Measurements from ENCODE around the gene TDRD9. TPM values are rescaled to one million over a fixed set of nuclear protein-coding genes. Genes with fewer than 3 reads are reported as not detected.

TDRD9 gene
- total RNA-seq, 1 experiment from 2014 or later: not detected

DNA sequence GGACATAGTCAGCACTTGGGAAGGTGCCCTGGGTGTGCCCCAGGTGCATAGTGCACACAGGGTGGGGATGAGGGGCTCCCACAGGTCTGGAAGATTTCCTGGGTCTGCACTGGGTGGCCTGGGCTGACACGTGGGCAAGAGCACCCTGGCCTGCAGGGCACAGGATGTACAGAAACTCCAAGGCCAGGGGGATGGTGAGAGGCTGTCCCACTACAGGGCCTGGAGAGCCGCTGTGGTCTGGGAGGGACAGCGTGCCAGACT lies 45.1 kb upstream of the TDRD9 start:
- no peak overlapping the region for H3K4me3 ChIP-seq (ENCODE audit: low read depth, low read length, poor library complexity, severe bottlenecking)
- H3K27me3 ChIP-seq (replicated peaks; ENCODE audit: insufficient read depth, low read depth, low read length, poor library complexity): no peaks in the 10 kb centered on the region
- intact Hi-C loops (cut with micrococcal nuclease; ENCODE audit: unreplicated experiment): no loop called here
- H3K4me1 ChIP-seq (ENCODE audit: insufficient read depth, low read length, poor library complexity, severe bottlenecking): peaks cover 9% of the 10 kb centered on the region
- no peaks in the 10 kb centered on the region for H3K36me3 ChIP-seq (ENCODE audit: insufficient read depth, low read length, poor library complexity, severe bottlenecking)
- CTCF ChIA-PET: no interaction called here
- POLR2A ChIA-PET (ENCODE audit: low non-redundant PET): no interaction called here
- TF ChIP-seq, protein P1, sequence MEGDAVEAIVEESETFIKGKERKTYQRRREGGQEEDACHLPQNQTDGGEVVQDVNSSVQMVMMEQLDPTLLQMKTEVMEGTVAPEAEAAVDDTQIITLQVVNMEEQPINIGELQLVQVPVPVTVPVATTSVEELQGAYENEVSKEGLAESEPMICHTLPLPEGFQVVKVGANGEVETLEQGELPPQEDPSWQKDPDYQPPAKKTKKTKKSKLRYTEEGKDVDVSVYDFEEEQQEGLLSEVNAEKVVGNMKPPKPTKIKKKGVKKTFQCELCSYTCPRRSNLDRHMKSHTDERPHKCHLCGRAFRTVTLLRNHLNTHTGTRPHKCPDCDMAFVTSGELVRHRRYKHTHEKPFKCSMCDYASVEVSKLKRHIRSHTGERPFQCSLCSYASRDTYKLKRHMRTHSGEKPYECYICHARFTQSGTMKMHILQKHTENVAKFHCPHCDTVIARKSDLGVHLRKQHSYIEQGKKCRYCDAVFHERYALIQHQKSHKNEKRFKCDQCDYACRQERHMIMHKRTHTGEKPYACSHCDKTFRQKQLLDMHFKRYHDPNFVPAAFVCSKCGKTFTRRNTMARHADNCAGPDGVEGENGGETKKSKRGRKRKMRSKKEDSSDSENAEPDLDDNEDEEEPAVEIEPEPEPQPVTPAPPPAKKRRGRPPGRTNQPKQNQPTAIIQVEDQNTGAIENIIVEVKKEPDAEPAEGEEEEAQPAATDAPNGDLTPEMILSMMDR (conservative IDR thresholded peaks at IDR 0.05; ENCODE audit: low read depth, low read length): no peak
- no peak for TF ChIP-seq EZH2 (IDR thresholded peaks at IDR 0.05; ENCODE audit: borderline replicate concordance, low read depth, low read length, poor library complexity, severe bottlenecking)
- no peak for DNase-seq (ENCODE audit: low spot score)
- BruUV-seq (replicated peaks): no TSS peak
- no peak overlapping the region for H3K27ac ChIP-seq (ENCODE audit: low read depth, low read length, poor library complexity, severe bottlenecking)
- no peaks in the 10 kb centered on the region for H3K9me3 ChIP-seq (ENCODE audit: low read depth, low read length, poor library complexity, severe bottlenecking)

DNA sequence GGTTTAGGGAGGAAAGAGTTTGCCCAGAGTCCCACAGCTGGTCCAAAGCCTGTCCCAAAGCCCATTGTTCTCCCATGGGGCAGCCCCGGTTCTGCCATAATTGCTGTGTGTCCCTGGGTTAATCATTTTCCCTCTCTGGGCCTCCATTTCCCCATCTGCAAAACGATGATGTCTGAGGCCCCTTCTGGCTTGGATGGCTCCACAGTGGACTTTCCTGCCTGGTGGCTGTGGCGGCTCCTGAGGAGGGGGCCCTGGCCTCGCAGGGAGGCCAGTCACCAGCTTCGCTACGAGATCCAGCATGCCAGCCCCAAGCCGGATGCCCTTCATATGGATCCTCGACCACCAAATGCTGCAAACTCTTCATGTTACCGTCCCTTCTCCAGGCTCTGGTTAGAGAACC lies 43.4 kb upstream of the TDRD9 start:
- CTCF ChIA-PET: interaction anchor here (1.0 kb wide), 1 partner anchor 16 kb away, joined by 4 read pairs; no protein-coding TSS in a partner anchor
- Histone ChIP-seq H3K9me3 (ENCODE audit: low read depth, low read length, poor library complexity, severe bottlenecking) (no peaks in the 10 kb centered on the region), H3K4me3 (ENCODE audit: low read depth, low read length, poor library complexity, severe bottlenecking) (no peak overlapping the region), H3K27me3 (replicated peaks; ENCODE audit: insufficient read depth, low read depth, low read length, poor library complexity) (no peaks in the 10 kb centered on the region), H3K36me3 (ENCODE audit: insufficient read depth, low read length, poor library complexity, severe bottlenecking) (no peaks in the 10 kb centered on the region), H3K27ac (ENCODE audit: low read depth, low read length, poor library complexity, severe bottlenecking) (no peak overlapping the region), H3K4me1 (ENCODE audit: insufficient read depth, low read length, poor library complexity, severe bottlenecking) (peaks cover 9% of the 10 kb centered on the region)
- intact Hi-C loops (cut with micrococcal nuclease; ENCODE audit: unreplicated experiment): no loop called here
- POLR2A ChIA-PET (ENCODE audit: low non-redundant PET): no interaction called here
- no TSS peak for BruUV-seq (replicated peaks)
- no peak for DNase-seq (ENCODE audit: low spot score)
- TF ChIP-seq, protein P1 (conservative IDR thresholded peaks at IDR 0.05; ENCODE audit: low read depth, low read length): no peak
- TF ChIP-seq EZH2 (IDR thresholded peaks at IDR 0.05; ENCODE audit: borderline replicate concordance, low read depth, low read length, poor library complexity, severe bottlenecking): no peak

DNA sequence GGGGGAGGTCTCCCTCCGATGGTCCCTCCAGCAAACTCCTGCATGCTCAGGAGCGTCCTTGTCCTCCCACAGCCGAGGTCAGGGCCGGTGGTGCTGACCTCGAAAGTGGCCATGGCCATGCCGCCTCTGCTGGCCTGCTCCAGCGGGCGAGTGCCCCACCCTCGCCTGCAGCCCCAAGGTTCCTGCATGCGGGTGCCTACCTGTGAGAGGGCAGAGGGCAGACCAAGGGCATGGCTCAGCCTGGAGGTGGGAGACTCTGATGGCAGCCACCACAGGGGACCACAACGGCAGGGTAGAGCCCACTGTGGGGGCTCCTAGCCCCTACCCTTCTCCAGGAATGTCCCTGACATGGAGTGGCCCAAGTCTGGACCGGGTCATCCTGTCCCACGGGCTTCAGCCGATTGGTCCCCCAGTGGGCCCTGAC lies 42.7 kb upstream of the TDRD9 start:
- BruUV-seq (replicated peaks): no TSS peak
- no peak overlapping the region for H3K4me3 ChIP-seq (ENCODE audit: low read depth, low read length, poor library complexity, severe bottlenecking)
- no peaks in the 10 kb centered on the region for H3K9me3 ChIP-seq (ENCODE audit: low read depth, low read length, poor library complexity, severe bottlenecking)
- H3K4me1 ChIP-seq (ENCODE audit: insufficient read depth, low read length, poor library complexity, severe bottlenecking): peaks cover 3% of the 10 kb centered on the region
- no peak for DNase-seq (ENCODE audit: low spot score)
- H3K36me3 ChIP-seq (ENCODE audit: insufficient read depth, low read length, poor library complexity, severe bottlenecking): no peaks in the 10 kb centered on the region
- ChIA-PET CTCF (no interaction called here), POLR2A (ENCODE audit: low non-redundant PET) (no interaction called here)
- H3K27me3 ChIP-seq (replicated peaks; ENCODE audit: insufficient read depth, low read depth, low read length, poor library complexity): no peaks in the 10 kb centered on the region
- TF ChIP-seq EZH2 (IDR thresholded peaks at IDR 0.05; ENCODE audit: borderline replicate concordance, low read depth, low read length, poor library complexity, severe bottlenecking): no peak
- intact Hi-C loops (cut with micrococcal nuclease; ENCODE audit: unreplicated experiment): no loop called here
- no peak overlapping the region for H3K27ac ChIP-seq (ENCODE audit: low read depth, low read length, poor library complexity, severe bottlenecking)

DNA sequence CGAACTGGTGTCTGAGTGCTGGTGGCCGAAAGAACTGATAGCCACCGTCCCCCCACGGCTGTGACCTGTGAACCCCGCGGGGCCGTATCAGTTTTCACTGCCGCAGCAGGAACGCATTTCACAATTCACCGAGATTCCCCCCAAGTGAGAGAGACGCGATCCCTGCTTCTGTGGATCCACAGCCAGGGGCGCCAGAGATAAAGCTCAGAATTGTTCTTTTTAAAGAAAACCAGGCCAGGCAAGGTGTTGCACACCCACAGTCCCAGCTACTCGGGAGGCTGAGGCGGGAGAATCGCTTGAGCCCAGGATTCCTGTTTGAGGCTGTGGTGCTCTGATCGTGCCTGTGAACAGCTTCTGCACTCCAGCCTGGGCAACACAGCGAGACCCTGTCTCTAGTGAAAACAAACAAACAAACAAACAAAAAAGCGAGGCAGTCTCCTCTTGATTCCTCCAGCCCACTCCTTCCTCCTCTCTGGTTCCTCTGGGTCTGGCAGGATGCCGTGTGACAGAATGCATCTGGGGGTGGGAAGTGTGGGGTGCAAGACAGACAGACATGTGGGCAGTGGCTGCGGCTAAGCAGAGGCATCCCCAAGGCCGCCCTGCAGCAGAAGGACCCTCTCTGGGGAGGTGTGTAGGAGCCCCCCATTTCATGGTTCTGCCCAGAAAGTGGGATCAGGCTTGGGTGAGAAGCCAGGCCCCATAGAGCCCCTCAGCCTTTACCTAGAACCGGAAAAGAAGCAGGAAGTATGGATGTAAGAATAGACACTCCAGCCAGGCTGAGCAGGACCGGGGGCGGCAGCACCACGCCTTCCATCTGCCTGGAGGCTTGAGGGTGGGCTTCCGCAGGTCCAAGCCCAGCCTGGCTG lies 41.7 kb upstream of the TDRD9 start:
- POLR2A ChIA-PET (ENCODE audit: low non-redundant PET): no interaction called here
- Histone ChIP-seq H3K4me3 (ENCODE audit: low read depth, low read length, poor library complexity, severe bottlenecking) (no peak overlapping the region), H3K36me3 (ENCODE audit: insufficient read depth, low read length, poor library complexity, severe bottlenecking) (no peaks in the 10 kb centered on the region), H3K27me3 (replicated peaks; ENCODE audit: insufficient read depth, low read depth, low read length, poor library complexity) (no peaks in the 10 kb centered on the region), H3K27ac (ENCODE audit: low read depth, low read length, poor library complexity, severe bottlenecking) (no peak overlapping the region), H3K9me3 (ENCODE audit: low read depth, low read length, poor library complexity, severe bottlenecking) (no peaks in the 10 kb centered on the region), H3K4me1 (ENCODE audit: insufficient read depth, low read length, poor library complexity, severe bottlenecking) (no peaks in the 10 kb centered on the region)
- CTCF ChIA-PET: no interaction called here
- BruUV-seq (replicated peaks): no TSS peak
- intact Hi-C loops (cut with micrococcal nuclease; ENCODE audit: unreplicated experiment): no loop called here
- peak; percentile 39 for DNase-seq (ENCODE audit: low spot score)
- TF ChIP-seq, protein P1 (conservative IDR thresholded peaks at IDR 0.05; ENCODE audit: low read depth, low read length): peak; percentile 45
- TF ChIP-seq EZH2 (IDR thresholded peaks at IDR 0.05; ENCODE audit: borderline replicate concordance, low read depth, low read length, poor library complexity, severe bottlenecking): no peak
